ENCODE measurements around the gene RPL29. TPM values are rescaled to one million over a fixed set of nuclear protein-coding genes. Genes with fewer than 3 reads are reported as not detected.

Gene RPL29
- total RNA-seq, 1 donor from 2014 or later: 872 TPM

DNA sequence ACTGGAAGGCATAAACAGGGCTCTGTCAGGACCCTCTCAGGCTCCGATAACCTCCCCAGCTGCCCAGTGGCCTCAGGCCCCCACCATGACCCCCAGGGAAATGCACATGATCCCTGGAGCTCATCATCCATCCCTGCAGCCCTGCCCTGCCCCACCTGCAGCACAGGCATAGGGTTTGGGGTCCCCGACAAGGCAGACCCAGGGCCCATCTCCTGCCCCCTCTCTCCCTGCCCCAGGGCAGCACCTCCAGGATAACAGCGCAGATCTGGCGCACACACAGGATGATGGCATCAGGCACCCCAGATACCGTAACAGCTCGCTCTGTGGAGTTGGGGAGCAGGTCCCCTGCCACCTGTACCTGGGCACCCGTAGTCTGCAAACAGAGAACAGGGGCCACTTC, 36.0 kb downstream of the RPL29 start:
- H3K36me3 ChIP-seq (ENCODE audit: insufficient read depth, low read length): peaks cover 4% of the 10 kb centered on the region
- no peak overlapping the region for H3K4me2 ChIP-seq (ENCODE audit: low read length)
- Mint-ChIP-seq H3K27ac (ENCODE audit: unreplicated experiment) (no peak overlapping the region), H3K9me3 (ENCODE audit: unreplicated experiment) (no peaks in the 10 kb centered on the region), H3K4me1 (ENCODE audit: low read depth, unreplicated experiment) (no peaks in the 10 kb centered on the region), H3K4me3 (ENCODE audit: unreplicated experiment) (no peak overlapping the region), H3K27me3 (ENCODE audit: low read depth, unreplicated experiment) (peaks cover 8% of the 10 kb centered on the region), H3K36me3 (ENCODE audit: low read depth, unreplicated experiment) (peaks cover 28% of the 10 kb centered on the region)
- no peak overlapping the region for H3K4me3 ChIP-seq (ENCODE audit: insufficient read depth, low read depth, low read length)
- no peak overlapping the region for H3K27ac ChIP-seq (ENCODE audit: low read depth, low read length)
- H3K4me1 ChIP-seq (ENCODE audit: insufficient read depth, low read length): peaks cover 3% of the 10 kb centered on the region
- peaks cover 6% of the 10 kb centered on the region for H3K27me3 ChIP-seq (ENCODE audit: insufficient read depth, low read length)
- H3K9ac ChIP-seq (ENCODE audit: low read length): no peak overlapping the region
- DNase-seq (ENCODE audit: low read depth) (no peak), FAIRE-seq (no peak)
- H3K9me3 ChIP-seq (ENCODE audit: insufficient read depth, low read depth, low read length): no peaks in the 10 kb centered on the region
- H4K20me1 ChIP-seq (ENCODE audit: insufficient read depth, low read length): peaks cover 58% of the 10 kb centered on the region
- no peak for TF ChIP-seq CTCF (IDR thresholded peaks at IDR 0.05; ENCODE audit: insufficient read depth, low read depth, low read length)
- TF ChIP-seq EZH2 (IDR thresholded peaks at IDR 0.05; ENCODE audit: insufficient read depth, low read length): no peak
- H2AFZ ChIP-seq (ENCODE audit: low read depth, low read length): no peak overlapping the region
- H3K79me2 ChIP-seq (ENCODE audit: insufficient read depth, low read length): peaks cover 17% of the 10 kb centered on the region

- peaks cover 1% of the 10 kb centered on the region for H3K9me3 Mint-ChIP-seq (ENCODE audit: unreplicated experiment)
- no peaks in the 10 kb centered on the region for H3K4me1 Mint-ChIP-seq (ENCODE audit: low read depth, unreplicated experiment)
- no peak overlapping the region for H3K9ac ChIP-seq (ENCODE audit: low read length)
- H3K4me3 Mint-ChIP-seq (ENCODE audit: unreplicated experiment): no peak overlapping the region
- H3K27ac ChIP-seq (ENCODE audit: low read depth, low read length): no peak overlapping the region
- H3K27me3 Mint-ChIP-seq (ENCODE audit: low read depth, unreplicated experiment): peaks cover 15% of the 10 kb centered on the region
- H3K4me3 ChIP-seq (ENCODE audit: insufficient read depth, low read depth, low read length): no peak overlapping the region
- no peaks in the 10 kb centered on the region for H3K9me3 ChIP-seq (ENCODE audit: insufficient read depth, low read depth, low read length)
- FAIRE-seq: no peak
- H3K4me2 ChIP-seq (ENCODE audit: low read length): no peak overlapping the region
- DNase-seq (ENCODE audit: low read depth): no peak
- H3K79me2 ChIP-seq (ENCODE audit: insufficient read depth, low read length): peaks cover 10% of the 10 kb centered on the region
- no peak for TF ChIP-seq EZH2 (IDR thresholded peaks at IDR 0.05; ENCODE audit: insufficient read depth, low read length)
- TF ChIP-seq CTCF (IDR thresholded peaks at IDR 0.05; ENCODE audit: insufficient read depth, low read depth, low read length): no peak
- no peak overlapping the region for H3K27ac Mint-ChIP-seq (ENCODE audit: unreplicated experiment)
- peaks cover 4% of the 10 kb centered on the region for H3K36me3 ChIP-seq (ENCODE audit: insufficient read depth, low read length)
- H3K27me3 ChIP-seq (ENCODE audit: insufficient read depth, low read length): peaks cover 7% of the 10 kb centered on the region
- H3K36me3 Mint-ChIP-seq (ENCODE audit: low read depth, unreplicated experiment): peaks cover 30% of the 10 kb centered on the region
- H2AFZ ChIP-seq (ENCODE audit: low read depth, low read length): no peak overlapping the region
- H3K4me1 ChIP-seq (ENCODE audit: insufficient read depth, low read length): peaks cover 3% of the 10 kb centered on the region
- H4K20me1 ChIP-seq (ENCODE audit: insufficient read depth, low read length): peaks cover 51% of the 10 kb centered on the region
Measured at GRCh38 chr3:51958603-51959521, 36.8 kb downstream of the RPL29 start.
